GM21381 (cell line): ENCODE data around the gene IKZF4.
"Not testable (repeated sequence)": the region's sequence is repeated elsewhere in the genome, so short reads cannot be mapped to it uniquely, and the experiment has no call there.

Source experiments
- ATAC-seq: cut with Tn5 transposase; IDR thresholded peaks from one replicate; pipeline ENCODE4 v1.9.1; 2021; ENCODE audit warnings: mild to moderate bottlenecking, moderate library complexity; ENCODE audit not compliant: unreplicated experiment

IKZF4 gene

GRCh38 chr12:55997535-55997859 is 23.3 kb upstream of the IKZF4 start:
- ATAC-seq = no peak

DNA sequence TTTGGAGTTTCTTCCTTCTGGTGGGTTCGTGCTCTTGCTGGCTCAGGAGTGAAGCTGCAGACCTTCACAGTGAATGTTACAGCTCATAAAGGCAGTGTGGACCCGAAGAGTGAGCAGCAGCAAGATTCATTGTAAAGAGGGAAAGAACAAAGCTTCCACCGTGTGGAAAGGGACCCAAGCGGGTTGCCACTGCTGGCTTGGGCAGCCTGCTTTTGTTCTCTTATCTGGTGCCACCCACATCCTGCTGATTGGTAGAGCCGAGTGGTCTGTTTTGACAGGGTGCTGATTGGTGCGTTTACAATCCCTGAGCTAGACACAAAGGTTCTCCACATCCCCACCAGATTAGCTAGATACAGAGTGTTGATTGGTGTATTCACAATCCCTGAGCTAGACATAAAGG is 21.3 kb upstream of the IKZF4 start:
- not testable (repeated sequence) for ATAC-seq

GRCh38 chr12:55999999-56000540 is 20.8 kb upstream of the IKZF4 start:
- not testable (repeated sequence) for ATAC-seq

DNA sequence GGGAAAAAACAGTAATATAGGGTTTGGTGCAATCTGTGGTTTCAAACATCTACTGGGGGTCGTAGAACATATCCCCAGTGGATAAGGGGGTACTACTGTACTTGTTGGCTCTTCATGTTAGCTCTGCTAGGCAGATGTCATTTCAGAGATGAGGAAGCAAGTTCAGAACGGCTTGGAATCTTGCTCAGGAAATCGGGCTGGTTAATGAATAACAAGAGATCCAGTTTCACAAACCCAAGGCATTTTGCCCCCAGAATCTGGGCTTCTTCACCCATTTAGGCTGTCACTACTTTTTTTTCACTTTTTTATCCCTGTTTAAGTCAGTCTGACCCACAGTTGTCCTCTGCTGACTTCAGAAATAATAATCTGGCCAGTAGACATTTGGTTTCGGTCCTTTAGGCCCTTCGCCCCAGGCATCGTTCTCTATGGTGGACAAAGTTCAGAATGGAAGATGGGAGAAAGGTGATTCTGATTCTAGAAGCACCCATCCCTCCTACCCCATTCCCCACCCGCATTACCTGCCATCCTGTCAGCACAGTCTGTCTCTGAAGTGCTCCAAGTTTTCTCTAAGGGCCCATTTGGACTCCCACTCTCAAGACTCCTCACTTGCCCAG is 19.2 kb upstream of the IKZF4 start:
- no peak for ATAC-seq

DNA sequence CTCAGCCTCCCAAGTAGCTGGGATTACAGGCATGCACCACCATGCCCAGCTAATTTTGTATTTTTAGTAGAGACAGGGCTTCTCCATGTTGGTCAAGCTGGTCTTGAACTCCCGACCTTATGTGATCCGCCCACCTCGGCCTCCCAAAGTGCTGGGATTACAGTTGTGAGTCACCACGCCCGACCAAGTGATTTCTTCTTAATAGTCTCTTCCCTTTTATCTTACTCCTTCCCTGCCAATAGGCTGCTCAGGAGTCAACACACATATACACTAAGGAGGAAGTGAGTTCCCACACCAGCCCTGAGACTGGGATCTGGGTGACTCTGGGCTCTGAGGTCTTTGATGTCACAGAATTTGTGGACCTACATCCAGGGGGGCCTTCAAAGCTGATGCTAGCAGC is 17.5 kb upstream of the IKZF4 start:
- ATAC-seq = not testable (repeated sequence)

DNA sequence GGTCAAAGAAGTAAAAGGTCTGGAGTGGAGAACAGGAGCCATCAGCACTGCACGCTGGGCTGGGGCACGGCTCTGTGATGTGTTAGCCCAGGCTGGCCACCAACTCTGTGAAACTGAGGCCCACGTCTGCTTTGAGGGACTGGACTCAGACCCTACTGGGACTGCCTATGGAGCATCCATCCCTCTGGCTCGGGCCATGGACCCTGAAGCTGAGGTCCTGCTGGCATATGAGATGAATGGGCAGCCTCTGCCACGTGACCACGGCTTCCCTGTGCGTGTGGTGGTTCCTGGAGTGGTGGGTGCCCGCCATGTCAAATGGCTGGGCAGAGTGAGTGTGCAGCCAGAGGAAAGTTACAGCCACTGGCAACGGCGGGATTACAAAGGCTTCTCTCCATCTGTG is 16.6 kb upstream of the IKZF4 start:
- ATAC-seq = no peak

DNA sequence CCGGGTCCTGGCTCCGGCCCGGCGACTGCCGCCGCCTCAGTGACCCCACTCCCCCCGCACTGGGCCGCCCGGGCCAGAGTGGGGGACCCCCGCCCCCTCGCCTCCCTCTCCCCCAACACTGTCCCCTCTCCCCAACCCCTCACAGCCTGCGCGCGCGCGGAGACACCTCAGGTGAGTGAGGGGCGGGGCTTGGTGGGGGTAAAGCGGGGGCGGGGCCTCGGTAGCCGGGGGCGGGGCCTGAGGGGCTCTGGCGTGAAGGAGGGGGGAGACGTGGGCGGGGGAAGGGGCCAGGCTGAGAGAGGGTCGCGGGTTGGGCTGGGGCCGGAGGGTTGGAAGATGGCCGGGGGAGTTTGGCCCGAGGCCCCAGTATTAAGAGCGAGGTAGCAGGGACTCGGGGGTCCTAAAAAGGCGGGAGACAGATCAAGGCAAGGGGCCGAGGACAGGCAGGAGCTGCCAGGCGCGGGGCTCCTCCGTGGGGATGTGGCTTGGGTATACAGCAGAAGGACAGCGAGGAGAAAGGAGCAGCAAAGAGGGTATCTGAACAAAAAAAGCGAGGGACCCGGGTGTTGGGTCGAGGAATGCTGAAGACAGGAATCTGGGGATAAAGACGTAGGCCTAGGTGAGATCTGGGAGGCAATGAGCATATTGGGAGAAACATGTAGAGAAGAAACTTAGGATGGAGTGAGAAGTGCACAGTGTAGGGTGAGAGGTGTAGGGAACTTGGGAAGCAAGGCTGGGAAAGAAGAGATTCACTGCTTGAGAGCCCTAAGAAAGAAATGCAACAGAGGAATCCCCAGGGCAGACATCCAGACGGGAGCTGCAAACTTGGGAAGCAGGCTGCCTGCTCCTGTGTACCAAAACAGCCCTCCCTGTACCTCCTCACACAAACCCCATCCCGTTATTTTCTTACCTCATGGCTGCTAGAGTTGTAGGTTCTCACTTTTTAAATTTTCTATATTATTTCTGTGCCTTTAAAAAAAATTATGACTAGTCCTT is 13.0 kb upstream of the IKZF4 start:
- peak; percentile 40 for ATAC-seq

DNA sequence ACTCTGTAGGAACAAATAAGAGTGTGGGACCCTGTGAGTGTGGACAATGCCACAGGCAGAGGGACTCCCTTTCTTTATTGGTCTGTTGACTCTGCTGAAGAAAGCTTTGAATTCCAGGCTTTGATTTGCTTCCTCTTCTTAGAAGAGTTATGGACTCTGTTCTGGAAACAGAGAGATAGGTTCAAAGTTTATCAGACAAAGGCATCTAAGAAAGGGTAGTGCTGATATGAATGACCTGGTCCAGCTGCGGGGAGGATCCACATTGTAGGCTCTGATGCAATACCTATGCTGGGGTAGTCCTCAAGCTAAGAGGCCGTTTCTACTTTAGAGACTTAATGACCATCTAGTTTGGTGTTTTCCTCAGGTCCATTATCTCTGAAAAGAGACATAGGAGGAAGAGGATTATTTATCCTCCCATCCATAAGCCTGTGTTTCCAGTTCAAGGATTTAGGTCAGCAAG is 10.7 kb upstream of the IKZF4 start:
- no peak for ATAC-seq

- ATAC-seq = no peak
Observed at GRCh38 chr12:56011509-56012090, 9.2 kb upstream of the IKZF4 start.

- no peak for ATAC-seq
Observed at GRCh38 chr12:56013482-56013881, 7.4 kb upstream of the IKZF4 start.

DNA sequence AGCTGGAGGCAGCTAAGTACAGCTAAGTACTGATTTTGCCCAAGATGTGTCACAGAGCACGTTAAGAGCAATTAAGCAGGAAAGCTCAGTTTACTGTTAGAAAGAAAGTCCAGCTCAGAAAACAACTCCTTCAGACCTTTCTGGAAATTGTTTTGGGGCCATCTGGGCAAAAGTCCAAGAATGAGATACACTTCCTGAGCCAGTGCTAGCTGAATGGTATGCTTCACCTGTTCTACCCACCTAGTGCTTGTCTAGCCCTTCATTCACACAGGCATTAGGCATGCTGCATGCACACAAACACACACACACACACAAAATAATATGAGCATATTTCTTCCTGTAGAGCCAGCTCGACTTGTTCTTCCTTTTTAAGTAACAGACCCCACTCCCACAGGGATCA is 6.6 kb upstream of the IKZF4 start:
- no peak for ATAC-seq

DNA sequence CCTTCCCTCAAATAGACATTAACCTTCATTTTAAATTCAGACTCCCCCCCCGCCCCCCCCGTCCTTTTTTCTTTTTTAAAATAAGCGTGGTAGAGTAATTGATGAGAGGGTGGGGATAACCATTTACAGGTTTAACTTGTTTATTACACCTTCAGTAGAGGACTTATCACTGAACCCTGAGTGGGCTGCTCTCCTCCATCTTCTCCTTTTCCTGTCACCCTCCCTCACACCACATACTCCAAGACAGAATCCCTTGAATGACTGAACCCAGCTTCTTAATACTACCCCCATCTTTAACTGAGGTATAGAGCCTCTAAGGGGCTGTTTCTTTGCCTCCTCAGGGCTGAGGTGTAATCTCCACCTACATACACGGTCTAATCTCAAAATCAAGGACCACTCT is 3.7 kb upstream of the IKZF4 start:
- no peak for ATAC-seq

GRCh38 chr12:56018356-56018755 is 2.5 kb upstream of the IKZF4 start:
- ATAC-seq = no peak

GRCh38 chr12:56021889-56022497 is 1.1 kb downstream of the IKZF4 start:
- no peak for ATAC-seq

DNA sequence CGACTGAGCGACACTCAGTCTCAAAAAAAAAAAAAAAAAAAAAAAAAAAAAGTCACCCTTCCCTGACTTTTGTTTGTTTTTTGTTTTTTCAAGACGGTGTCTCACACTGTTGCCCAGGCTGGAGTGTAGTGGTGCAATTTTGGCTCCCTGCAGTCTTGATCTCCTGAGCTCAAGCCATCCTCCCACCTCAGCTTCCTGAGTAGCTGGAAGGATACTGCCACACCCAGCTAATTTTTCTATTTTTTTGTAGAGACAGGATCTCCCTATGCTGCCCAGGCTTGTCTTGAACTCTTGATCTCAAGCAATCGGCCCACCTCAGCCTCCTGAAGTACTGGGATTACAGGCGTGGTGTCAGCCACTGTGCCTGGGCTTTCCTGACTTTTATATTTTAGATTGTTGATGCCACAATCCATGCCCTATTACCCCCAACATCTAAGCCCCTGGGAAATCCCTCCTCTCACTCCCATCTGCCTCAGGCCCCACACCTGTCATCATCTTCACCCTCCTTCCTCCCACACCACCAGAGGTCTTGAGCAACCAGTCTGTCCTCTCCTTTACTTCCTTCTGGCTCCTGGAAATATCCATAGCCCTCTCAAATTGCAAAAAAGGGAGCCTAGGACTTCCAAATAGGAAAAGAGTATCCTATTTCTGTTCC is 7.8 kb downstream of the IKZF4 start:
- no peak for ATAC-seq

DNA sequence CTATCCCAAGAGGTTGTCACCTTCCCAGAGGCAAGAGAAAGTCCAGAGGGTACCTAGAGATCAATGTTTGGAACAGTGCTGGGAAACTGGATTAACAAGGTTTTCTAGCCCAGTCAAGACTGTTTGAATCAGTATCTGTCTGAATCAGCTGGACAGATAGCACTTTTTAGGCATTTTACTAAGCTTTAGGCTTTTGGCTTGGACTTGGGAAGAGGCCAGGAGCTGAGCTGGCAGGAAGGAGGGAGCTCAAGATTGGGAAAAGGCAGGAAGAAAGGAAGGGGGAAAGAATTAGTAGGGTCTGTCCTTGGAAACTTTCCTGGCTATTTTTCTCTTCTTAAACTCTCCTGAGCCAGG is 8.3 kb downstream of the IKZF4 start:
- ATAC-seq = no peak

DNA sequence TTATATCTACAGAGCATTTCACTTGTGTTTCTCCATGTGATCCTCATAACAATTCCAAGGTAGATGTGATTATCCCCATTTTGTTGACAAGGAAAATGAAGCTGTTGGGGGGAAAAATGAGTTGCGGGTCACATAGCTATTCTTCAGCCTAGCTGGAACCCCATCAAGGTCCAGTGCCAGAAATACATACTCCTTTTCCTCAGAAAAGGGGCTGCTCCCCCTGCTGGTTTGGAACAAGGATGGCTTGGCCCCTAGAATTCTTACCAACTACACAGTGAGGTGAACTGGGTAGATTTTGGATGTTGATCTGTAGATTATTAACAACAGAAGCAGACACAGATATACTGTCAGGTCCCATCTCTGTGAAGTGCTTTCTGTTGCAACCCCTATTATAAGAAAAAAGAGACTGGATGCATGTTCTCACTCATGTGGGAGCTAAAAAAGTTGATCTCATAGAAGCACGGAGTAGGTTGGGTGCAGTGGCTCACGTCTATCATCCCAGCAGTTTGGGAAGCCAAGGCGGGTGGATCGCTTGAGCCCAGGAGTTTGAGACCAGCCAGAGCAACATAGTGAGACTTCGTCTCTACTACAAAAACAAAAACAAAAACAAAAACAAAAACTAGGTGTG is 8.9 kb downstream of the IKZF4 start:
- ATAC-seq = no peak

DNA sequence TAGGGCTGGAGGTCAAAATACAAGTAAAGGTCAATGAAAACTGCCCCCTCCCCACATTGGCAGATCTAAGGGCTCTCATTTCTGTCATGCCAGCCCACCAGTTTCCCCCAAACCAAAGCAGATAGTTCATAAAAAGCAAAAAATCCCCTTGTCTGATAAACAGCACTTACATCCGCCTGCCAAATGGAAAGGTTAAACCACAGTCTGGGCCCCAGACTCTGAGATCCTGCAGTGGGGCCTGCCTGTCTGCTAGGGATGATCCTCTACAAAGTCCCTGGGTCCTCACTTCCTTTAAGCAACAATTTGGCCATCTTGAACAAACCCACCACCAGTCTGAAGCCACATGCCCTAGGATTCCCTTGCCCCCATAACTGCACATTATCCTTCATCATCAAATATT is 11.1 kb downstream of the IKZF4 start:
- ATAC-seq = no peak

DNA sequence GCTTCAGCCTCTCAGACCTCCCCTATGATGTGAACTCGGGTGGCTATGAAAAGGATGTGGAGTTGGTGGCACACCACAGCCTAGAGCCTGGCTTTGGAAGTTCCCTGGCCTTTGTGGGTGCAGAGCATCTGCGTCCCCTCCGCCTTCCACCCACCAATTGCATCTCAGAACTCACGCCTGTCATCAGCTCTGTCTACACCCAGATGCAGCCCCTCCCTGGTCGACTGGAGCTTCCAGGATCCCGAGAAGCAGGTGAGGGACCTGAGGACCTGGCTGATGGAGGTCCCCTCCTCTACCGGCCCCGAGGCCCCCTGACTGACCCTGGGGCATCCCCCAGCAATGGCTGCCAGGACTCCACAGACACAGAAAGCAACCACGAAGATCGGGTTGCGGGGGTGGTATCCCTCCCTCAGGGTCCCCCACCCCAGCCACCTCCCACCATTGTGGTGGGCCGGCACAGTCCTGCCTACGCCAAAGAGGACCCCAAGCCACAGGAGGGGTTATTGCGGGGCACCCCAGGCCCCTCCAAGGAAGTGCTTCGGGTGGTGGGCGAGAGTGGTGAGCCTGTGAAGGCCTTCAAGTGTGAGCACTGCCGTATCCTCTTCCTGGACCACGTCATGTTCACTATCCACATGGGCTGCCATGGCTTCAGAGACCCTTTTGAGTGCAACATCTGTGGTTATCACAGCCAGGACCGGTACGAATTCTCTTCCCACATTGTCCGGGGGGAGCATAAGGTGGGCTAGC is 13.9 kb downstream of the IKZF4 start:
- ATAC-seq = no peak

GRCh38 chr12:56037161-56037560 is 16.3 kb downstream of the IKZF4 start:
- ATAC-seq = no peak
